Measurements from ENCODE around the gene JAKMIP2. TPM values are rescaled to one million over a fixed set of nuclear protein-coding genes. Genes with fewer than 3 reads are reported as not detected.

The JAKMIP2 gene
- total RNA-seq, 1 experiment from 2014 or later: not detected

DNA sequence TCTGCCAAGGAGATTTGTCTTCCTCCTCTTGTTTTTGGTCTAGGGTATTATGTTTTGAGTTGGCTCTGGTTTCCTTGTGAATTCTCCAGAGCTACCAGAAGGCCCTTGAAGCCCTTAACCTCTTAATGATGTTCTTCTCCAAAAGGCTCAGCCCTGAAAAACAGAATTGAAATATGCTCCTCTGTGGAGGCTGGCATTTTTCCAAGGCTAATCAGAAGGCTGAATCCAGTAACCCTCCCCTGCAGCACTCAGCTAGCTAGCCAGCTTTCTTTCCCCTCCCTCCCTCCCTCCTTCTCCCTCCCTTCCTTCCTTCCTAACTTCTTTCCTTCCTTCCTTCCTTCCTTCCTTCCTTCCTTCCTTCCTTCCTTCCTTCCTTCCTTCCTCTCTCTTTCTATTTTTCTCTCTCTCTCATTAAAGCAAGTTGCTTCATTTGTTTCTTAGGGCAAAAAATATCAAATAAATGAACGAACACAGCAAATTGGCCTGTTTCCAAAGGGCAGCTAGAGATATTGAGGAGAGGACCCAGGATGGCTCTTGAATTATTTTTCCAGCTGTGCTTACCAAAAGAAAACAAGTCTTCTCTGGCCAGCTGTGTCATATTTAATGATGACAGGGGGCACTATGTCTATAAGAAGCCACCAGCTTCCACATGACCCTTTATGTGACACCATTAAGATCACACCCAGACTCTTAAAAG, 38.7 kb downstream of the JAKMIP2 start:
- Histone ChIP-seq H3K4me3 (replicated peaks in 1 of 2; ENCODE audit: low read depth in 1 of 2, low read length in 2 of 2) (no peak overlapping the region), H3K27me3 (ENCODE audit: insufficient read depth, low read length) (peaks cover 20% of the 10 kb centered on the region; the same call in 1 of the 2 replicates), H3K9me3 (ENCODE audit: control insufficient read depth in 1 of 2, insufficient read depth in 1 of 2, low read depth in 1 of 2, low read length in 2 of 2) (no peaks in the 10 kb centered on the region), H3K4me2 (ENCODE audit: low read length) (no peak overlapping the region), H3K36me3 (ENCODE audit: control insufficient read depth in 1 of 2, insufficient read depth in 2 of 2, low read length in 2 of 2) (no peaks in the 10 kb centered on the region), H3K4me1 (ENCODE audit: control insufficient read depth in 1 of 2, insufficient read depth in 2 of 2, low read length in 2 of 2) (no peaks in the 10 kb centered on the region), H3K9ac (ENCODE audit: low read length) (no peak overlapping the region), H3K79me2 (ENCODE audit: insufficient read depth, low read length) (no peaks in the 10 kb centered on the region), H3K9me2 (ENCODE audit: insufficient read depth) (no peaks in the 10 kb centered on the region), H3K27ac (ENCODE audit: low read depth, low read length) (no peak overlapping the region), H4K20me1 (ENCODE audit: insufficient read depth) (no peaks in the 10 kb centered on the region), H2AFZ (ENCODE audit: low read depth, low read length, poor library complexity, severe bottlenecking) (no peak overlapping the region)
- ATAC-seq: no peak
- TF ChIP-seq YY1 (IDR thresholded peaks at IDR 0.05; ENCODE audit: extremely low read depth, insufficient replicate concordance, low read depth, low read length): no peak
- no peak for TF ChIP-seq FOSL1 (IDR thresholded peaks at IDR 0.05; ENCODE audit: low read depth)
- no peak for TF ChIP-seq MAX (IDR thresholded peaks at IDR 0.05)
- TF ChIP-seq EZH2phosphoT487 (IDR thresholded peaks at IDR 0.05; ENCODE audit: borderline replicate concordance): no peak
- TF ChIP-seq JUND (IDR thresholded peaks at IDR 0.05): no peak
- TF ChIP-seq SP1 (IDR thresholded peaks at IDR 0.05; ENCODE audit: low read depth): no peak
- no peak for TF ChIP-seq RAD21 (IDR thresholded peaks at IDR 0.05; ENCODE audit: low read depth)
- TF ChIP-seq EGR1 (IDR thresholded peaks at IDR 0.05; ENCODE audit: low read depth): no peak
- no peak for TF ChIP-seq ZFX (IDR thresholded peaks at IDR 0.05)
- TF ChIP-seq EZH2 (IDR thresholded peaks at IDR 0.05): no peak
- TF ChIP-seq ZBTB33 (IDR thresholded peaks at IDR 0.05; ENCODE audit: extremely low read depth, insufficient replicate concordance, low read length): no peak
- TF ChIP-seq ELF1 (IDR thresholded peaks at IDR 0.05; ENCODE audit: borderline replicate concordance, low read depth): no peak
- no TSS peak for BruUV-seq (replicated peaks)
- ChIA-PET POLR2A (no interaction called here), CTCF (no interaction called here), RAD21 (ENCODE audit: low non-redundant PET in 1 of 2, low total read pairs in 2 of 2, uncharacterized antibody in 2 of 2, unreplicated experiment in 2 of 2) (no interaction called here)
- intact Hi-C loops (cut with micrococcal nuclease): no loop called here
- DNase-seq (ENCODE audit: low read depth, low spot score): no peak

Measured in HCT116 (cell line).